HEK293 (cell line): ENCODE results near the gene GLMP.
"Not testable (repeated sequence)": the region's sequence is repeated elsewhere in the genome, so short reads cannot be mapped to it uniquely, and the experiment has no call there.

Source experiments
- CTCF ChIA-PET: fragments of 350-600 bp; formaldehyde crosslinking; extraction: SDS; loops from one replicate; lab custom pipeline; 2021; ENCODE audit warnings: antibody characterized with exemption; lab: Yijun Ruan, JAX
- POLR2A ChIA-PET: fragments of 300-600 bp; formaldehyde crosslinking; extraction: SDS; loops from one replicate; lab custom pipeline; 2020; ENCODE audit warnings: antibody characterized with exemption, inconsistent platforms; lab: Yijun Ruan, JAX
- H3K27ac ChIP-seq: fragments of 200-500 bp; sonication (Bioruptor generic); 2 replicates; pipeline ENCODE4 v1.5.1; 2014; ENCODE audit warnings: low read depth, low read length, control low read depth, inconsistent platforms; ENCODE audit errors: extremely low read depth
- H3K36me3 ChIP-seq, 2 experiments: fragments of 200-500 bp in 1 of 2; sonication (Bioruptor generic) in 1 of 2; 1 replicate in 1 of 2; 2 replicates in 1 of 2; pipeline ENCODE4 v1.5.1; 2014 to 2017; ENCODE audit warnings: inconsistent platforms in 2 of 2, low read length in 2 of 2; ENCODE audit not compliant: control insufficient read depth in 2 of 2, insufficient read depth in 1 of 2
- H3K4me1 ChIP-seq: fragments of 200-500 bp; sonication (Bioruptor generic); 2 replicates; pipeline ENCODE4 v1.5.1; 2014; ENCODE audit warnings: mild to moderate bottlenecking, low read length, inconsistent platforms; ENCODE audit not compliant: control insufficient read depth, insufficient read depth
- H3K4me3 ChIP-seq: 2 replicates; pipeline ENCODE4 v1.5.1; 2011; ENCODE audit warnings: low read depth, mild to moderate bottlenecking, control low read depth, low read length, moderate library complexity
- H3K9me3 ChIP-seq: fragments of 200-500 bp; sonication (Bioruptor generic); 2 replicates; pipeline ENCODE4 v1.5.1; 2014; ENCODE audit warnings: low read depth, low read length, inconsistent platforms; ENCODE audit not compliant: control insufficient read depth, insufficient read depth
- MZF1 ChIP-seq: fragments of 450-650 bp; formaldehyde crosslinking; IDR thresholded peaks from 2 replicates; pipeline ENCODE4 v1.5.1; 2017; ENCODE audit warnings: missing biosample characterization, missing genetic modification characterization, borderline replicate concordance
- SCRT2 ChIP-seq: fragments of 450-650 bp; formaldehyde crosslinking; IDR thresholded peaks from 2 replicates; pipeline ENCODE4 v1.5.1; 2016; ENCODE audit warnings: missing biosample characterization, missing genetic modification characterization
- ZNF2 ChIP-seq: fragments of 450-650 bp; formaldehyde crosslinking; IDR thresholded peaks from 2 replicates; pipeline ENCODE4 v1.5.1; 2016; ENCODE audit warnings: missing biosample characterization, missing genetic modification characterization
- ZNF768 ChIP-seq: fragments of 450-650 bp; formaldehyde crosslinking; IDR thresholded peaks from 2 replicates; pipeline ENCODE4 v1.5.1; 2018; ENCODE audit warnings: missing biosample characterization, mild to moderate bottlenecking, missing genetic modification characterization
- ZNF792 ChIP-seq: fragments of 450-650 bp; formaldehyde crosslinking; IDR thresholded peaks from 2 replicates; pipeline ENCODE4 v1.5.1; 2016; ENCODE audit warnings: missing biosample characterization, missing genetic modification characterization
- TF ChIP-seq, protein P1 (sequence below): fragments of 450-650 bp; formaldehyde crosslinking; IDR thresholded peaks from 2 replicates; pipeline ENCODE4 v1.5.1; 2016; ENCODE audit warnings: missing biosample characterization, missing genetic modification characterization
- TF ChIP-seq, protein P2 (sequence below): fragments of 450-650 bp; formaldehyde crosslinking; IDR thresholded peaks from 2 replicates; pipeline ENCODE4 v1.5.1; 2016; ENCODE audit warnings: missing biosample characterization, missing genetic modification characterization
- TF ChIP-seq, protein P3 (sequence below): fragments of 450-650 bp; formaldehyde crosslinking; IDR thresholded peaks from 2 replicates; pipeline ENCODE4 v1.5.1; 2016; ENCODE audit warnings: missing biosample characterization, missing genetic modification characterization

The GLMP gene

DNA sequence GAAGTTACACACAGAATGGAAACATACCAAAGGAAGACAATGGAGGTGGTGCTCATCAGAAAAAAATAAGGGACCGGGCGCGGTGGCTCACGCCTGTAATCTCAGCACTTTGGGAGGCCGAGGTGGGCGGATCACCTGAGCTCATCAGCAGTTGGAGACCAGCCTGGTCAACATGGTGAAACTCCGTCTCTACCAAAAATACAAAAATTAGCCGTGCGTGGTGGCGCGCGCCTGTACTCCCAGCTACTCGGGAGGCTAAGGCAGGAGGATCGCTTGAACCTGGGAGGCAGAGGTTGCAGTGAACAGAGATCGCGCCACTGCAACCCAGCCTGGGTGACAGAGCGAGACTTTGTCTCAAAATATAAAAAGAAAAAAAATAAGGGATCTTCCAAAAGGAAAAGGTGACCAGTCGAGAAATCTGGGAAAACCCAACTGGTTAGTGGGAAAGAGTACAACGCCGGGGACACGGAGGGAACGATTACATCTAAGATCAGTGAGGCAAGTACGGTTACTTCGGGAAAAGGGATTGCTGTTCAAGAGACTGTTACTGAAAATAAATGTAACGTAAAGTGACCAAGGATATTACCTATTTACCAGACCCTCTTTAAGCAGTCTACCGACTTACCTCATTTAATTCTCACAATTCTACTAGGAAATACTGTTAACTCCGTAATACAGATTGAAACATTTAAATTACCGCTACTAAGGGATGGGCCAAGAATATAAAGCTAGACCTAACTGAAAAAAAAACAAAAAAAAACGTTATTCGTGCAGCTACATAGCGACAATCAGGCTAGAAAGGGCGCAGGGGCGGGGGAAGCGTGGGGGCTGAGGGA, 41.8 kb upstream of the GLMP start (continued):
- TF ChIP-seq, protein P1, sequence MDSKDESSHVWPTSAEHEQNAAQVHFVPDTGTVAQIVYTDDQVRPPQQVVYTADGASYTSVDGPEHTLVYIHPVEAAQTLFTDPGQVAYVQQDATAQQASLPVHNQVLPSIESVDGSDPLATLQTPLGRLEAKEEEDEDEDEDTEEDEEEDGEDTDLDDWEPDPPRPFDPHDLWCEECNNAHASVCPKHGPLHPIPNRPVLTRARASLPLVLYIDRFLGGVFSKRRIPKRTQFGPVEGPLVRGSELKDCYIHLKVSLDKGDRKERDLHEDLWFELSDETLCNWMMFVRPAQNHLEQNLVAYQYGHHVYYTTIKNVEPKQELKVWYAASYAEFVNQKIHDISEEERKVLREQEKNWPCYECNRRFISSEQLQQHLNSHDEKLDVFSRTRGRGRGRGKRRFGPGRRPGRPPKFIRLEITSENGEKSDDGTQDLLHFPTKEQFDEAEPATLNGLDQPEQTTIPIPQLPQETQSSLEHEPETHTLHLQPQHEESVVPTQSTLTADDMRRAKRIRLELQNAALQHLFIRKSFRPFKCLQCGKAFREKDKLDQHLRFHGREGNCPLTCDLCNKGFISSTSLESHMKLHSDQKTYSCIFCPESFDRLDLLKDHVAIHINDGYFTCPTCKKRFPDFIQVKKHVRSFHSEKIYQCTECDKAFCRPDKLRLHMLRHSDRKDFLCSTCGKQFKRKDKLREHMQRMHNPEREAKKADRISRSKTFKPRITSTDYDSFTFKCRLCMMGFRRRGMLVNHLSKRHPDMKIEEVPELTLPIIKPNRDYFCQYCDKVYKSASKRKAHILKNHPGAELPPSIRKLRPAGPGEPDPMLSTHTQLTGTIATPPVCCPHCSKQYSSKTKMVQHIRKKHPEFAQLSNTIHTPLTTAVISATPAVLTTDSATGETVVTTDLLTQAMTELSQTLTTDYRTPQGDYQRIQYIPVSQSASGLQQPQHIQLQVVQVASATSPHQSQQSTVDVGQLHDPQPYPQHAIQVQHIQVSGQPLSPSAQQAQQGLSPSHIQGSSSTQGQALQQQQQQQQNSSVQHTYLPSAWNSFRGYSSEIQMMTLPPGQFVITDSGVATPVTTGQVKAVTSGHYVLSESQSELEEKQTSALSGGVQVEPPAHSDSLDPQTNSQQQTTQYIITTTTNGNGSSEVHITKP (tag by site-specific recombination), result peak; percentile 74
- TF ChIP-seq, protein P2, sequence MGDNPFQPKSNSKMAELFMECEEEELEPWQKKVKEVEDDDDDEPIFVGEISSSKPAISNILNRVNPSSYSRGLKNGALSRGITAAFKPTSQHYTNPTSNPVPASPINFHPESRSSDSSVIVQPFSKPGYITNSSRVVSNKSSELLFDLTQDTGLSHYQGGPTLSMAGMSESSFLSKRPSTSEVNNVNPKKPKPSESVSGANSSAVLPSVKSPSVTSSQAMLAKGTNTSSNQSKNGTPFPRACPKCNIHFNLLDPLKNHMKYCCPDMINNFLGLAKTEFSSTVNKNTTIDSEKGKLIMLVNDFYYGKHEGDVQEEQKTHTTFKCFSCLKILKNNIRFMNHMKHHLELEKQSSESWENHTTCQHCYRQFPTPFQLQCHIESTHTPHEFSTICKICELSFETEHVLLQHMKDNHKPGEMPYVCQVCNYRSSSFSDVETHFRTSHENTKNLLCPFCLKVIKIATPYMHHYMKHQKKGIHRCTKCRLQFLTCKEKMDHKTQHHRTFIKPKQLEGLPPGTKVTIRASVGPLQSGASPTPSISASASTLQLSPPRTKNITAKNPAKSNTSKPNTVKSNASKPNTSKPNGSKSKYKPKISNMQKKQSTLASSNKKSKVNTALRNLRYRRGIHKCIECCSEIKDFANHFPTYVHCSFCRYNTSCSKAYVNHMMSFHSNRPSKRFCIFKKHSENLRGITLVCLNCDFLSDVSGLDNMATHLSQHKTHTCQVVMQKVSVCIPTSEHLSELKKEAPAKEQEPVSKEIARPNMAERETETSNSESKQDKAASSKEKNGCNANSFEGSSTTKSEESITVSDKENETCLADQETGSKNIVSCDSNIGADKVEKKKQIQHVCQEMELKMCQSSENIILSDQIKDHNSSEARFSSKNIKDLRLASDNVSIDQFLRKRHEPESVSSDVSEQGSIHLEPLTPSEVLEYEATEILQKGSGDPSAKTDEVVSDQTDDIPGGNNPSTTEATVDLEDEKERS (tag by site-specific recombination), result peak; percentile 96

GRCh38 chr1:156336242-156336641, 40.8 kb upstream of the GLMP start:
- Histone ChIP-seq H3K27ac (no peak overlapping the region; the same call in 1 of the 2 replicates), H3K36me3 (peaks cover 43 to 54% of the 10 kb centered on the region in 2 experiments), H3K9me3 (no peaks in the 10 kb centered on the region), H3K4me3 (no peak overlapping the region; the same call in 1 of the 2 replicates), H3K4me1 (peaks cover 5% of the 10 kb centered on the region; the same call in 1 of the 2 replicates)
- POLR2A ChIA-PET, result no interaction called here
- CTCF ChIA-PET, result interaction anchor here (0.5 to 2.1 kb wide), 8 partner anchors 9 to 229 kb away, joined by 3 to 14 read pairs (median 4); no protein-coding TSS in a partner anchor
- TF ChIP-seq, protein P3, sequence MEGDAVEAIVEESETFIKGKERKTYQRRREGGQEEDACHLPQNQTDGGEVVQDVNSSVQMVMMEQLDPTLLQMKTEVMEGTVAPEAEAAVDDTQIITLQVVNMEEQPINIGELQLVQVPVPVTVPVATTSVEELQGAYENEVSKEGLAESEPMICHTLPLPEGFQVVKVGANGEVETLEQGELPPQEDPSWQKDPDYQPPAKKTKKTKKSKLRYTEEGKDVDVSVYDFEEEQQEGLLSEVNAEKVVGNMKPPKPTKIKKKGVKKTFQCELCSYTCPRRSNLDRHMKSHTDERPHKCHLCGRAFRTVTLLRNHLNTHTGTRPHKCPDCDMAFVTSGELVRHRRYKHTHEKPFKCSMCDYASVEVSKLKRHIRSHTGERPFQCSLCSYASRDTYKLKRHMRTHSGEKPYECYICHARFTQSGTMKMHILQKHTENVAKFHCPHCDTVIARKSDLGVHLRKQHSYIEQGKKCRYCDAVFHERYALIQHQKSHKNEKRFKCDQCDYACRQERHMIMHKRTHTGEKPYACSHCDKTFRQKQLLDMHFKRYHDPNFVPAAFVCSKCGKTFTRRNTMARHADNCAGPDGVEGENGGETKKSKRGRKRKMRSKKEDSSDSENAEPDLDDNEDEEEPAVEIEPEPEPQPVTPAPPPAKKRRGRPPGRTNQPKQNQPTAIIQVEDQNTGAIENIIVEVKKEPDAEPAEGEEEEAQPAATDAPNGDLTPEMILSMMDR (tag by site-specific recombination), result peak; percentile 51
- TF ChIP-seq, protein P1 (tag by site-specific recombination), result peak; percentile 61
- TF ChIP-seq ZNF768 (tag by site-specific recombination) (no peak), ZNF792 (no peak), ZNF2 (no peak), SCRT2 (tag by site-specific recombination) (peak; percentile 72), MZF1 (peak; percentile 88; the same call in 1 of the 2 replicates)

GRCh38 chr1:156323179-156323578, 27.7 kb upstream of the GLMP start:
- CTCF ChIA-PET, H3K4me1 ChIP-seq, H3K9me3 ChIP-seq, H3K27ac ChIP-seq, H3K4me3 ChIP-seq: not testable (repeated sequence)
- H3K36me3 ChIP-seq, result peaks cover 81 to 85% of the 10 kb centered on the region in 2 experiments
- POLR2A ChIA-PET, result interaction anchor here (0.6 kb wide), 1 partner anchor 190 kb away, joined by 7 read pairs; no protein-coding TSS in a partner anchor
